ENCODE results near the gene SPATA24. TPM values are rescaled to one million over a fixed set of nuclear protein-coding genes. Genes with fewer than 3 reads are reported as not detected.

Gene SPATA24
- total and polyA plus RNA-seq, 8 donors, result 0.92 to 10.1 (median 5.4) TPM; not detected in 3

- H3K9me3 ChIP-seq, result no peaks in the 10 kb centered on the region
- H3K36me3 ChIP-seq, result peaks cover 40 to 69% (median 64%) of the 10 kb centered on the region in 4 donors
- no peaks in the 10 kb centered on the region for H3K27me3 ChIP-seq
- no peak for TF ChIP-seq POLR2A (IDR thresholded peaks at IDR 0.05)
- TF ChIP-seq POLR2AphosphoS5 (IDR thresholded peaks at IDR 0.05), result no peak
- TF ChIP-seq EP300 (IDR thresholded peaks at IDR 0.05), result no peak
- TF ChIP-seq CTCF (IDR thresholded peaks at IDR 0.05), result no peak
- DNase-seq, result no peak
- H3K4me3 ChIP-seq, result no peak overlapping the region
- WGBS, 5 donors, result 80 to 89% (median 86%) methylated on average over 2 of the region's 2 CpGs
- intact Hi-C loops (cut with DNase I; ENCODE audit: low total_unique reads), result no loop called here
- no peak overlapping the region for H3K27ac ChIP-seq
- H3K4me1 ChIP-seq, result peaks cover 0 to 16% (median 4%) of the 10 kb centered on the region in 4 donors
Observed at GRCh38 chr5:139364466-139364865, 39.4 kb downstream of the SPATA24 start.

- no peaks in the 10 kb centered on the region for H3K9me3 ChIP-seq
- H3K4me3 ChIP-seq, result no peak overlapping the region
- intact Hi-C loops (cut with DNase I; ENCODE audit: low total_unique reads), result no loop called here
- DNase-seq, result no peak
- H3K27ac ChIP-seq, result no peak overlapping the region
- TF ChIP-seq POLR2AphosphoS5 (IDR thresholded peaks at IDR 0.05) (no peak), CTCF (IDR thresholded peaks at IDR 0.05) (no peak), EP300 (IDR thresholded peaks at IDR 0.05) (no peak), POLR2A (IDR thresholded peaks at IDR 0.05) (no peak)
- H3K36me3 ChIP-seq, result peaks cover 40 to 64% (median 59%) of the 10 kb centered on the region in 4 donors
- WGBS, 5 donors, result 77 to 83% (median 80%) methylated on average over 2 of the region's 2 CpGs
- no peaks in the 10 kb centered on the region for H3K27me3 ChIP-seq
- peaks cover 0 to 16% (median 4%) of the 10 kb centered on the region in 4 donors for H3K4me1 ChIP-seq
Observed at GRCh38 chr5:139363937-139364336, 40.0 kb downstream of the SPATA24 start.

GRCh38 chr5:139361835-139362429, 42.0 kb downstream of the SPATA24 start:
- TF ChIP-seq POLR2AphosphoS5 (IDR thresholded peaks at IDR 0.05) (no peak), CTCF (IDR thresholded peaks at IDR 0.05) (no peak), EP300 (IDR thresholded peaks at IDR 0.05) (no peak), POLR2A (IDR thresholded peaks at IDR 0.05) (no peak)
- no peak overlapping the region for H3K4me3 ChIP-seq
- no peaks in the 10 kb centered on the region for H3K27me3 ChIP-seq
- H3K4me1 ChIP-seq, result peaks cover 0 to 26% (median 15%) of the 10 kb centered on the region in 4 donors
- H3K27ac ChIP-seq, result no peak overlapping the region
- WGBS, 5 donors, result 74 to 86% (median 85%) methylated on average over 6 of the region's 6 CpGs
- no peaks in the 10 kb centered on the region for H3K9me3 ChIP-seq
- intact Hi-C loops (cut with DNase I; ENCODE audit: low total_unique reads), result no loop called here
- H3K36me3 ChIP-seq, result peaks cover 31 to 44% (median 39%) of the 10 kb centered on the region in 4 donors
- DNase-seq, result no peak

- 90 to 97% (median 95%) methylated on average over 4 of the region's 4 CpGs for WGBS, 5 donors
- Histone ChIP-seq H3K36me3 (peaks cover 17 to 30% (median 25%) of the 10 kb centered on the region in 4 donors), H3K4me1 (peaks cover 0 to 38% (median 18%) of the 10 kb centered on the region in 4 donors), H3K27me3 (no peaks in the 10 kb centered on the region), H3K9me3 (no peaks in the 10 kb centered on the region), H3K4me3 (no peak overlapping the region), H3K27ac (no peak overlapping the region)
- intact Hi-C loops (cut with DNase I; ENCODE audit: low total_unique reads), result no loop called here
- DNase-seq, result no peak
- no peak for TF ChIP-seq POLR2A (IDR thresholded peaks at IDR 0.05)
- TF ChIP-seq POLR2AphosphoS5 (IDR thresholded peaks at IDR 0.05), result no peak
- TF ChIP-seq EP300 (IDR thresholded peaks at IDR 0.05), result no peak
- TF ChIP-seq CTCF (IDR thresholded peaks at IDR 0.05), result no peak
Observed at GRCh38 chr5:139360384-139360783, 43.5 kb downstream of the SPATA24 start.

All from stomach (tissue), 9 donors.